ENCODE data around the gene PAK3.

PAK3 gene

DNA sequence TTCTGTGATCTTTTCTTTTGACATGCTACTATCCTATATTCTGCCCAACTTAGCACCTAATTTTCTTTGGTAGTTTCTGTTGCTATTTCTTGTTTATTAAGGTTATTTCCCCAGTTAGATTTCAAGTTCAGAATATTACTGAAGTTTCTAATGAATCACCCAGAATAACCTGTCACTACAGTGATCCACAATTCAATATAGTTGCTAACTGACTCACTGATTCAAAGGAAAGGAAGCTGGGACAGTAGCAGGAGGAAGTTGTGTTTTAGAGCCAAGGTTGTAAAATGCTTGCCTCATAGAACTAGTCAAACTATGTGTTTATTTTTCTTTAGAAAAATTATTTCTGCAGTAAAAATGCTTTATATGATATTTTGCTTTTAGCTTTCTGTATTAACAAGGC, 37.4 kb downstream of the PAK3 start:
- no peak for DNase-seq

DNA sequence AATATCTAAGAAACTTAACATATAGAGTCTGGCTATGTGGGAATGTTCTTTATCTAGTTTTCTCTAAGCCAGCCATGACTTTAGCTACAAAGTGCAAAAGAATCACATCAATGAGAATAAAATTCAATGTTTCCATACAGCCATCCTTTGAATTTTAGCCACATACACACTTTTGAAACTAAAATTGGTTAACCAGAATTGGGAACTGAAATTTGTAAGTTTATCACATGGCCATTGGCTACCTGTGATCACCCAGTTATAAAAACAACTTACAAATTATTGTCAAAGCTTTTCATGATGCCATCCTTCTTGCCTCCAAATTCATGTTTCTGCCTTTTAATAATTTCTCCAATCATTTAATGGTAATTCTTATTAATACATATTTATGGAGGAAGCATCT, 49.9 kb downstream of the PAK3 start:
- no peak for DNase-seq

DNA sequence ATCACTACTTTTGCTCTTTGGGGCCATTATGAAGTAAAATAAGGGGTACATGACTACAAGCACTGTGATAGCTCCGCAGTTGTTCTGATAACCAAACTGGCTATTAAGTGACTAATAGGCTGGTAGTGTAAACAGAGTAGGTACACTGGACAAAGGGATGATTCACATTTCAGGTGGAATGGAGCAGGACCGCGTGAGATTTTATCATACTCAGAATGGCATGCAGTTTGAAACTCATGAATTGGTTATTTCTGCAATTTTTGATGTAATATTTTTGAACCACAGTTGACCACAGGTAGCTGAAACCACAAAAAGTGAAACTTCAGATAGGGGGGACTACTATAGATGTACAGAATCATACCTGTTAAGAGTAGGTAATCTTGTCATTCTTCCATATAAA, 55.8 kb downstream of the PAK3 start:
- DNase-seq, result no peak

GRCh38 chrX:111159232-111159631, 63.2 kb downstream of the PAK3 start:
- DNase-seq, result no peak

DNA sequence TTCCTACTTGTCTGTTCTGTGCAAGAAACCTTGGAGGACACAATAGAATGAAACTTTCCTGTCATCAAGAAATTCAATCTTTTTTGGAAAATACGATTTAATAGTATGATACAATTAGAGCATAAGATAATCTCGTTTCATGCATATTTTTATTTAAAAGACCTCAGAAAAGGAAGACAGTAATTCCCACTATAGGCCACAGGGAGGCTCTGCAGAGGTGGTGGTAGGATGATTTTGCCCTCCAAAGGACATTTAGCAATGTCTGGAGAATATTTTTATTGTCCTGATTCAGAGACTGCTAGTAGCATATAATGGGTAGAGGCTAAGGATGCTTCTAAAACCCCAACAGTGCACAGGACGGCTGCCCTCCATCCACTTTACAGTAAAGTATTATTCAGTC, 68.7 kb downstream of the PAK3 start:
- DNase-seq, result no peak

DNA sequence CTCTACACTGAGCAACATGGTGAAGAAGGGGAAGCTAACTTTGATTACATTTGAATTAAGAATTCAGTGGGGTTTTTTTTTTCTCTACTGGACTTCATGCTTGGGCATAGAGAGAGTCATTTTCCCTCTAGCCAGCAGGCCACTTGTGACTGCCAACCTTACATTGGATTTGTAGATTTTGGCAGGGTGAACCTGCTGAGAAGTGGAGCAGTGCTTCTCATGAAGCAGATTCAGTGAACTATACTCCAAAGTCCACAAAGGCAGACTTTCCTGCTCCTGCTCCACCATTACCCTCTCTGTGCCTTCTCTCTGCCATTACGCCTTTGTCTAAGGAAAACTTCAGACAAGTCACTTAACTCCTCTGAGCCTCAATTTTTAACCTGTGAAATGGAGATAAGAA, 69.9 kb downstream of the PAK3 start:
- DNase-seq, result no peak

GRCh38 chrX:111167334-111167733, 71.3 kb downstream of the PAK3 start:
- no peak for DNase-seq

GRCh38 chrX:111168314-111168713, 72.3 kb downstream of the PAK3 start:
- peak; percentile 26 for DNase-seq

- DNase-seq, result no peak
These were observed 73.2 kb downstream of the PAK3 start for GRCh38 chrX:111169141-111169540.

- no peak for DNase-seq
These were observed 74.0 kb downstream of the PAK3 start for GRCh38 chrX:111170017-111170416.

DNA sequence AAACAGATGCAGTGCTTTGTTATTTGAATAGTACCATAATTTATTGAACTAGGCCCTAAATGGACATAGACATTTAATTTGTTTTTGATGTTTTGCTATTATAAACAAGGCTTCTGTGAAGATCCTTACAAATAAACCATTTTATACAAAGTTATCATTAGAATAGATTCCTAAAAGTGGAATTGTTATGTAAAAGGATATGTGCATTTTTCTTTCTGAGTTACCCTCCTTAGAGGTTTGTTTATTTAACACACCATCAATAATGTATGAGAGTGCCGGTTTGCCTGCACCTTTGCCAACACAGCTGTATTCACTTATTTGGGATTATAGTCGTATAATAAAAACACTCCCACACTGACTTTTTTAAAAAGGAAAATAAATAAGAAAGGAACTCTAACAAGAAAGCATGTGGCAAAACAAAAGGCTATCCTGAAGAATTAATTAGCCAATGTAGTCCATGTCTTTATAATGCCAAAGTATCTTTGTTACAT, 84.8 kb downstream of the PAK3 start:
- peak; percentile 56 for DNase-seq

DNA sequence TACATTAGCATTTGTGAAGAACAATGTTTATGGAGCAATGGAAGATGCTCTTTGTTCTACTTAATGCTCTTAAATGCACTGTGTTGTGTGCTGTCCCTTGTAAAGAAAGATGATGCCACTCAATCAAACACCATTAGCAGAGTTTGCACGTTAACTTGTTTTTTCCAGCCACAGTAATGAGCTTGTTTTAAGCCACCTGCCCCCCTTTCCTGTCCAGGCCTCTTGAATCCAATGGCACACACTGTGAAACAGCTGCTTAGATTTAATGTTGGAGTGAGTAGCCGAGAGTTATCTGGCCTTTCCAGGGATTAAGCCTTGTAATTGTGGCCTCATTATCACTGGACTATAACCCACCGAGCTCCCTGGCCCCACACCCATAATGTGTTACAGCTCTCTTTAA, 86.0 kb downstream of the PAK3 start:
- DNase-seq, result peak; percentile 96

DNA sequence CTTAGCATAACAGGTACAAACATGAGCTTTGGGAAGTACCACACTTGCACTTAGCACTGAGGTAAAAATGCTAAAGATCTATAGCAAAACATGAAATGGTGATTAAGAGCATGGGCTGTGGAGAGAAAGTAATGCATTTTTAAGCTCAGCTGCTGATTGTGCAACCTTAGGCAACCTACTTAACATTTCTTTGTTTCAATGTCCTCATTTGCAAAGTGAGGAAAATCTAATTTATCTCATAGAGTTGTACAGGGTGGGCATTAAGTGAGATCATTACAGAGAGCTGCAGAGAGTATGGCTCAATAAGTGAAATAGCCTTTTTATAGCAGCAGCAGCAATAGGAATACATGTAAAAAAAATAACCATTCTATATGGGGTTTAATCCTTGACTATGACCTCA, 87.0 kb downstream of the PAK3 start:
- DNase-seq, result no peak

GRCh38 chrX:111191598-111191997, 95.6 kb downstream of the PAK3 start:
- no peak for DNase-seq

GRCh38 chrX:111199505-111199904, 103.5 kb downstream of the PAK3 start:
- no peak for DNase-seq

GRCh38 chrX:111200327-111200726, 104.3 kb downstream of the PAK3 start:
- no peak for DNase-seq

GRCh38 chrX:111207851-111208250, 111.9 kb downstream of the PAK3 start:
- no peak for DNase-seq

DNA sequence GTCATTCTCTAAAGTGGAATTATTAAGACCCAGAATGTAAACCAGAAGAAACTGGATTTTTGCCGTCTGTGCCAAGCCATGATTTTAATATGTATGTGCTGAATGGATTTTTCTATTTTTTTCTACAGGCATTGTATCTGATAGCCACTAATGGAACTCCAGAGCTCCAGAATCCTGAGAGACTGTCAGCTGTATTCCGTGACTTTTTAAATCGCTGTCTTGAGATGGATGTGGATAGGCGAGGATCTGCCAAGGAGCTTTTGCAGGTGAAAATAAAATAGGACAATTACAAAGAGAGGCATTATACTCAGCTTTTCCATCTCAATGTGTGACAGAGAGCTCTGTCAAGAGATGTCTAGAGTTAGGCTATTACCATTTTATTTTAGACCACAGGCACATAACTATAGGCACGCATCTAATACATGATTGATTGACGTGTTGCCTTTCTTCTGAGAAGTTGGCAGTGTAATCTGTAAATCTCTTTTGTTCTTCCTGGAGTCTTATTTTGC, 120.4 kb downstream of the PAK3 start:
- DNase-seq, result no peak

GRCh38 chrX:111244235-111244750, 148.3 kb downstream of the PAK3 start:
- DNase-seq, result peak; percentile 36

DNA sequence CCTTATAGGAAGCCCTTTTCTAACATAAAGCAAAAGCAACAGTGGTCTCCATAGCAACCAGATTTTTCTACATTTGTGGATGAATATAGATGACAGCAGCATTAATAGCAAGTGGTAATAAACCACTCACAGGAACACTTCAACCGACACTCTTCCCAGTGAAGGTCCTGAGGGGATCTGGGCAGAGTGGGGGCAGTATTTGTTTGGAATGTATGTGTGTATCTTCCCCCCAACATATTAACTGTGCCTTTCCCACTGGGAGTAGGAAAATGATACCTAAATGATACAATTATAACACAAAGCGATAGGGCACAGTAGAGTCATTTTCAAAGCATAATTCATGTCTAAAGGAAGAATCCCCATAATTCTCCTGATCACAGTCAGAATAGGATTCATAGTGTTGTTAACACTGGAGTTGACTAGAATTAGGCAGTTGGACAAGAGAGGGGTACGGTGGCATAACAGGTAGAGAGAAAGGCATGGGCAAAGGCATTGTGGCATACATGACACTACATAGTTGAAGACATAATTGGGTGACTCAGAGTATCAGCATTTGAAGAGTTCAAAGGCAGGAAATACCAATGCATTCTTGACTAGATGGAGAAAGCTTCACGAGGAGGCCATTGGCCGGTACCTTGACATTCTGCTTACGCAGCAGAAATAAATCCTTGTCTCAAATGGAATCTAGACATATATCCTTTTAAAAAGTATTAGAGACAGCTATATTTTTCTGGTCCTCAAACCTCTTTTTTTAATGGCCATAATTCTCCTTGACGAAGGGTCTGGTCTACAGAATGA, 159.1 kb downstream of the PAK3 start:
- DNase-seq, result no peak

DNA sequence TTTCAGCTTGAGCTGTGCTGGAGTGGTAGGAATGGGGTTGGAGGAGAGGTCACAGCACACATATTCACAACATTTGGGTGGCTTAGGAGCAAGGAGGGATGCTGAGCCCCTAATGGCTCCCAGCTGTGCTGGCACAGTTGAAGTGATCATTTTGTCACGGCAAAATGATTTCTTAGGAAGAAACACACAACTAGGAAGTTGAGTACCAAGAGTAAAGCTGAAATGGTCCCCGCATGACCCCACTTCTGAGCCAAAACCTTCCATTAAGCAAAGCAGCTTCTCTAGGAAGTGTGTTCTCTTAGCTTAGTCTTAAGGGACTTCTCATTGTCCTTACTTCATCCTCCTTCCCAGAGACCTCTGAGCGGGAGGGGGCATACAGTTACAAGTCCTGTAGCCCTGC, 161.7 kb downstream of the PAK3 start:
- no peak for DNase-seq

DNA sequence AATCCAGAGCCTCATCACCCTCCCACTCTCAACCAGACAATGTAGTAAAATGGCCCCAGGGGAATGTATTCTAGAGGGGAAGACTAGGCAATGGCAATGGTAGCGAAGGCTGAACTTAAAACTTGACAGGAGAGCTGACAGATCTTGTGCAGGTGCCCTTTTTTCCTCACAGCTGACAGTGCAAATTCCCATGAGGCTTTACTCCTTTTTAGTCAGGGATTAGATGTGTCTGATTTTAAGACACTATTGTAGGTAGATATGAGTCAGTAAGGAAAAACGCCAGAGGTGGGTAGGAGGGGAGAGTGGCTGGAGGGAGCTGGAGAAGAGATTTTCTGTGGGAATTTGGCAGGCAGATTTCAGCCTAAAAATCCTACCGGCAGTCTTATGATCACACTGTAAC, 163.6 kb downstream of the PAK3 start:
- DNase-seq, result no peak

GRCh38 chrX:111260451-111260850, 164.5 kb downstream of the PAK3 start:
- DNase-seq, result no peak

GRCh38 chrX:111262086-111262485, 166.1 kb downstream of the PAK3 start:
- no peak for DNase-seq

- DNase-seq, result no peak
These were observed 168.4 kb downstream of the PAK3 start for GRCh38 chrX:111264385-111264784.

Data from NCI-H748 treated with DMSO at 0.1 percent for 48 hours (cell line).